Heart left ventricle (tissue), 16 donors: Measurements from ENCODE around the gene TSC22D1. TPM values are rescaled to one million over a fixed set of nuclear protein-coding genes. Genes with fewer than 3 reads are reported as not detected.

ENCODE experiments used
- ATAC-seq, 4 donors: fragments of 200-7000 bp; cut with Tn5 transposase; one replicate each; pipeline ENCODE4 v1.9.1; 2020 to 2022; ENCODE audit warnings: moderate library complexity in 4 of 4, mild to moderate bottlenecking in 3 of 4, moderate number of reproducible peaks in 1 of 4
- DNase-seq, 5 donors: peaks; one replicate each; pipeline ENCODE4 v3.0.0-alpha.2; 2020
- H3K27ac ChIP-seq, 12 donors: fragments of 200-600 bp; sonication (generic) in 4 of 12; one replicate each; pipeline versions ENCODE4 v1.5.0 to v1.8.0; 2016 to 2022; ENCODE audit warnings: mild to moderate bottlenecking in 2 of 12
- H3K27me3 ChIP-seq, 9 donors: fragments of 200-600 bp; sonication (generic) in 2 of 9; one replicate each; pipeline versions ENCODE4 v1.5.1 to v1.8.0; 2016 to 2022; ENCODE audit warnings: mild to moderate bottlenecking in 3 of 9
- H3K36me3 ChIP-seq, 9 donors: fragments of 200-600 bp; sonication (generic) in 2 of 9; one replicate each; pipeline versions ENCODE4 v1.5.0 to v1.8.0; 2018 to 2022; ENCODE audit warnings: mild to moderate bottlenecking in 2 of 9
- H3K4me1 ChIP-seq, 12 donors: fragments of 200-600 bp; sonication (generic) in 4 of 12; one replicate each; pipeline versions ENCODE4 v1.5.0 to v1.8.0; 2016 to 2022; ENCODE audit warnings: mild to moderate bottlenecking in 3 of 12
- H3K4me3 ChIP-seq, 12 donors: fragments of 200-600 bp; sonication (generic) in 4 of 12; one replicate each; pipeline versions ENCODE4 v1.5.0 to v1.8.0; 2017 to 2022; ENCODE audit warnings: mild to moderate bottlenecking in 9 of 12, moderate library complexity in 4 of 12
- H3K9me3 ChIP-seq, 12 donors: fragments of 200-600 bp; sonication (generic) in 4 of 12; one replicate each; pipeline versions ENCODE4 v1.5.0 to v1.8.0; 2016 to 2022; ENCODE audit warnings: mild to moderate bottlenecking in 1 of 12
- POLR2A ChIP-seq, 2 donors: fragments of 450-650 bp; IDR thresholded peaks; one replicate each; pipeline ENCODE4 v1.6.1; 2017; ENCODE audit warnings: antibody characterized with exemption in 2 of 2, mild to moderate bottlenecking in 2 of 2, moderate library complexity in 2 of 2
- WGBS, 4 donors: extraction: QIAGEN DNeasy Blood & Tissue Kit in 2 of 4; methylation state at CpG; one replicate each; pipeline versions ENCODE4 v1.1.5 to v1.1.7; 2013 to 2018; 5-methylcytosine and 5-hydroxymethylcytosine counted together
- intact Hi-C, 10 donors: fragments of 100-400 bp; cut with DNase I; formaldehyde crosslinking; loops; one replicate each; pipeline versions ENCODE4 v1.11.1 to v1.14.2; 2022
- polyA plus RNA-seq, 2 donors: library from polyadenylated mRNA; stranded (reverse); fragments of 200-250 nt; gene quantifications; one replicate each; pipeline ENCODE4 v1.2.3, GENCODE V29; 2013
- total RNA-seq, 9 donors: library from RNA; depleted of rRNA in 2 of 9; stranded (reverse); fragments of >200 nt in 2 of 9; fragmentation: NEBNext Ultra II Directional in 3 of 9; extraction: Animal tissue kit (Norgen Biotek cat#: 25700) in 3 of 9; gene quantifications; one replicate each; pipeline versions ENCODE4 v1.1.0 to v1.2.4, GENCODE V29; 2016 to 2023
- TF ChIP-seq, protein P1 (sequence below), 12 donors: fragments of 200-600 bp; sonication (generic) in 4 of 12; IDR thresholded peaks; one replicate each; pipeline versions ENCODE4 v1.5.0 to v1.8.0; 2018 to 2022; ENCODE audit warnings: antibody characterized with exemption in 12 of 12, mild to moderate bottlenecking in 5 of 12
- donor health status: ischemic (EF 13 %, LVEDD 7.1; RV severe dilation, severe dysfunction).
- donor health status: healthy with polysubstance abuse.
- donor health status: DM: no; HTN: yes; CAD: no.
- donor health status: DM: no; HTN: no; CAD: no.
- donor health status: ischemic (EF 25% LVEDD 6.9; RV normal size, moderate dysfunction).
- donor health status: ischemic (EF 25% LVEDD 5.7; RV mildly dilated, moderate dysfunction).
- donor health status: healthy.
- donor health status: DM: yes; HTN: yes; CAD: no.
- donor health status: ischemic (EF 35%, LVEDD 5.7; RV mildly dilated, moderate dysfunction).
- donor health status: nonischemic (EF 11% LVEDD 7.7; RV severe dilation, severe dysfunction).
- donor health status: DM: yes; HTN: yes; CAD: no.
- donor health status: PGD.
- donor health status: ischemic (EF 29% LVEDD 5.4; RV normal size, mild dysfunction).
- donor health status: nonischemic (EF 23%, LVEDD 6.1; RV moderate dilation, normal function).

TSC22D1 gene
- total and polyA plus RNA-seq, 11 donors: 61.0 to 166 (median 125) TPM

DNA sequence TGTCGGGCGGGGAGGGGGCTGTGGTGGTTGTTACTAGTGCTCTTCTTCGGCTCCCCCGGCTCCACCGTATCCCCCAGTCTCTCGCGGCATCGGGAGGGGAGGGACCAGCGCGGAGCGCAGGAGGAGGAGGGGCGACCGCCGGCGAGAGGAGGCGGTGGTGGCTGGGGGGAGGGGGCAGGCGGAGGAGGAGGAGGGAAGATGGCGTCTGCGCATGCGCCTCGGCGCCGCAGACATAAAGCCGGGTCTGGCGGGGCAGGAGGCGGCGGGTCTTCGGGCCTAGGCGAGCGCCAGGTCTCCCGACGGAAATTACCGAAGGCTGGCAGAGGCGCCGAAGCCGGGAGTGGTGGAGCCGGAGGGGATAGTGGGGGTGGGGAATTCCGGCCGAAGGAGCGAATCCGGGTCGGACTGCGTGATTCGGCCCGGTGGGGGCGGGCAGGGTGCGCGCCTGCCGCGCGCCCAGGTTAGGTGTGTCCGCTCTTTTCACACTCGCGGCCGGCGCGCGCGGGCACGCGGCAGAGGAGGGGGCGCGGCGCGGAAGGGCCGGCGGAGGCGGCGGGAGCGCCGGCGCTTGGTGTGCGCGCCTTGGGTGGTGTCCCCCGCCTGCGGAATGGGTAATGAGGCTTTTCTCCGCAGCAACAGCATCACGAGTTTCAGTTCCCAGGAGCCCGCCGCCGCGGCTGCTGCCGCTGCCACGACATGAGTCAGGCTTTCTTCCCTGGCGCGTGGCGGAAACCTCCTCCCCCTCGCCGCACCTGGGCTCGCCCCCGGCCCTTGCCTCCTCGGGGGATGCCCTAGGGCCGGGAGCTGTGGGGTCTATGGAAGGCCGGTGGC is 1.3 kb upstream of the TSC22D1 start:
- TF ChIP-seq, protein P1, sequence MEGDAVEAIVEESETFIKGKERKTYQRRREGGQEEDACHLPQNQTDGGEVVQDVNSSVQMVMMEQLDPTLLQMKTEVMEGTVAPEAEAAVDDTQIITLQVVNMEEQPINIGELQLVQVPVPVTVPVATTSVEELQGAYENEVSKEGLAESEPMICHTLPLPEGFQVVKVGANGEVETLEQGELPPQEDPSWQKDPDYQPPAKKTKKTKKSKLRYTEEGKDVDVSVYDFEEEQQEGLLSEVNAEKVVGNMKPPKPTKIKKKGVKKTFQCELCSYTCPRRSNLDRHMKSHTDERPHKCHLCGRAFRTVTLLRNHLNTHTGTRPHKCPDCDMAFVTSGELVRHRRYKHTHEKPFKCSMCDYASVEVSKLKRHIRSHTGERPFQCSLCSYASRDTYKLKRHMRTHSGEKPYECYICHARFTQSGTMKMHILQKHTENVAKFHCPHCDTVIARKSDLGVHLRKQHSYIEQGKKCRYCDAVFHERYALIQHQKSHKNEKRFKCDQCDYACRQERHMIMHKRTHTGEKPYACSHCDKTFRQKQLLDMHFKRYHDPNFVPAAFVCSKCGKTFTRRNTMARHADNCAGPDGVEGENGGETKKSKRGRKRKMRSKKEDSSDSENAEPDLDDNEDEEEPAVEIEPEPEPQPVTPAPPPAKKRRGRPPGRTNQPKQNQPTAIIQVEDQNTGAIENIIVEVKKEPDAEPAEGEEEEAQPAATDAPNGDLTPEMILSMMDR (IDR thresholded peaks at IDR 0.05): no peak
- peak in 1 of 2 donors; percentile 74 for TF ChIP-seq POLR2A (IDR thresholded peaks at IDR 0.05)
- Histone ChIP-seq H3K4me3 (peak overlapping the region; percentile 72 to 98 (median 94)), H3K36me3 (no peaks in the 10 kb centered on the region), H3K27me3 (no peaks in the 10 kb centered on the region), H3K4me1 (peaks cover 0 to 43% (median 36%) of the 10 kb centered on the region in 12 donors), H3K9me3 (no peaks in the 10 kb centered on the region), H3K27ac (peak overlapping the region; percentile 92 to 99 (median 97))
- intact Hi-C loops: loop anchor here in 8 of 10 donors (1.0 to 10.0 kb wide), 12 partner anchors 90 to 395 kb away; no protein-coding TSS in a partner anchor
- ATAC-seq (peak; percentile 92 to 94 (median 92)), DNase-seq (peak; percentile 97 to 98 (median 98))
- WGBS, 4 donors: 0 to 2% (median 1%) methylated on average over 25 to 94 of the region's 94 CpGs

DNA sequence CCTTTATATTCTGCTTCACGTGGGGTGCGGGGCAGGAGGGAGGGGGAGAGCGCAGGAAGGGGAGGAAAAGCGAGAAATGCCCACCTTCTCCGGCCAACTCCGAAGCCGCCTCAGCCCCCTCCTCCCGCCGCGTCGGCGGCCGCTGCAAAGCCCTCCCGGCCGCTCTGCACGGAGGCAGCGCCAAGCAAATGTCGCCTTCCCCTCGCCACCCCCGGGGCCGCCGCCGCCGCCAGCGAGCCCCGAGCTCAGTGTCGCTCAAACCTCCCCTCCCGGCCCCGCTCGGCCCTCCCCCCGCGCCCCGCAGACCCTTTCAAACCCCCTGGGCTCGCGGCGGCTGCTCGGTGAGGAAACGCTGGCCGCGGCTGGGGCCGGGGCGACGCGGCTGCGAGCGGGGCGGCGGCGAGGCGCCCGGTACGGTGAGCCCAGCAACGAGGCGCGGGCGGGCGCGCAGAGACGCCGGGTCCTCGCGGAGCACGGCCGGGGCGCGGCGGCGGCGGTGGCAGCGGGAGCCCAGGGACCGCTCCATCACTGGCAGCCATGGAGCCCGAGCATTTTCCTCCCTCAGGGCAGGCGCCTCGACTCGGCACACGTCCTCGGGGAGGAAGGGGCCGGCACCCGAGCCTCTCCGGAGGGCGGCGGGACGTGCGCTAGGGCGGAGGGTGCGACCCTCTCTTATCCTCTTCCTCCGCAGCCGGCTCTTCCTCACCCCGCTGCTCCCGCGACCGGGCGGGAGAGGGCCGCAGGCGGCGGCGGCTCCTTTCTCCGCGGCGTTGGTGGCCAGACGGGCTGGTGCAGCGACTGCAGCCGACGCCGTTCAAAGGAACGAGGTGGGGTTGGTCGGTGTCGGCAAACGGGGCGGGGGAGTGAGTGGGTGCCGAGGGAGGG is 463 bp upstream of the TSC22D1 start:
- Histone ChIP-seq H3K27me3 (no peaks in the 10 kb centered on the region), H3K9me3 (no peaks in the 10 kb centered on the region), H3K4me3 (peak overlapping the region; percentile 72 to 98 (median 94)), H3K4me1 (peaks cover 0 to 49% (median 40%) of the 10 kb centered on the region in 12 donors), H3K27ac (peak overlapping the region; percentile 92 to 99 (median 97)), H3K36me3 (no peaks in the 10 kb centered on the region)
- WGBS, 4 donors: 1% methylated on average over 33 to 111 of the region's 111 CpGs
- DNase-seq (peak in 3 of 5 donors; percentile 37 to 43 (median 38)), ATAC-seq (peak in 2 of 4 donors; percentile 30 to 38)
- intact Hi-C loops: loop anchor here in 8 of 10 donors (1.0 to 10.0 kb wide), 12 partner anchors 89 to 396 kb away; no protein-coding TSS in a partner anchor
- peak in 1 of 2 donors; percentile 18 for TF ChIP-seq POLR2A (IDR thresholded peaks at IDR 0.05)
- TF ChIP-seq, protein P1 (IDR thresholded peaks at IDR 0.05): no peak

- WGBS, 4 donors: 89 to 99% (median 94%) methylated on average over 1 of the region's 1 CpG
- no peak for ATAC-seq
- Histone ChIP-seq H3K9me3 (no peaks in the 10 kb centered on the region), H3K27me3 (no peaks in the 10 kb centered on the region), H3K4me1 (peaks cover 0 to 56% (median 45%) of the 10 kb centered on the region in 12 donors), H3K4me3 (peak overlapping the region in 11 of 12 donors; percentile 72 to 98 (median 93)), H3K27ac (peak overlapping the region in 2 of 12 donors; percentile 97 to 98), H3K36me3 (no peaks in the 10 kb centered on the region)
- intact Hi-C loops: loop anchor here in 8 of 10 donors (5.0 to 10.0 kb wide), 11 partner anchors 88 to 397 kb away; no protein-coding TSS in a partner anchor
- DNase-seq: no peak
- TF ChIP-seq, protein P1 (IDR thresholded peaks at IDR 0.05): no peak
- TF ChIP-seq POLR2A (IDR thresholded peaks at IDR 0.05): no peak
Measured at GRCh38 chr13:44575035-44575434, 1.1 kb downstream of the TSC22D1 start.
